RWPE2 (cell line): ENCODE data around the gene CELF2.

Source experiments
- ATAC-seq: fragments of 200-7000 bp; cut with Tn5 transposase; 3 replicates; pipeline ENCODE4 v1.9.1; 2021; ENCODE audit warnings: low read depth
- DNase-seq: peaks from one replicate; pipeline ENCODE4 v3.0.0-alpha.2; 2020; ENCODE audit warnings: low spot score
- H3K27ac ChIP-seq: fragments of 450-650 bp; 2 replicates; pipeline ENCODE4 v1.5.1; 2017; ENCODE audit warnings: mild to moderate bottlenecking; ENCODE audit not compliant: poor library complexity, severe bottlenecking
- H3K27me3 ChIP-seq: fragments of 250-450 bp; sonication (Bioruptor Pico); 2 replicates; pipeline ENCODE4 v1.5.1; 2021; ENCODE audit warnings: mild to moderate bottlenecking, moderate library complexity; ENCODE audit not compliant: insufficient read depth, poor library complexity, severe bottlenecking
- H3K36me3 ChIP-seq: fragments of 250-450 bp; sonication (Bioruptor Pico); 2 replicates; pipeline ENCODE4 v1.5.1; 2020; ENCODE audit warnings: low read depth, mild to moderate bottlenecking, moderate library complexity
- H3K4me1 ChIP-seq: fragments of 250-450 bp; sonication (Bioruptor Pico); 2 replicates; pipeline ENCODE4 v1.5.1; 2021; ENCODE audit warnings: mild to moderate bottlenecking, moderate library complexity; ENCODE audit not compliant: insufficient read depth, poor library complexity, severe bottlenecking
- H3K4me3 ChIP-seq: fragments of 250-450 bp; sonication (Bioruptor Pico); 2 replicates; pipeline ENCODE4 v1.5.1; 2021; ENCODE audit warnings: mild to moderate bottlenecking, moderate library complexity; ENCODE audit not compliant: severe bottlenecking
- H3K9me3 ChIP-seq: fragments of 250-450 bp; sonication (Bioruptor Pico); 2 replicates; pipeline ENCODE4 v1.5.1; 2021; ENCODE audit warnings: mild to moderate bottlenecking, moderate library complexity; ENCODE audit not compliant: severe bottlenecking
- CTCF ChIP-seq: fragments of 450-650 bp; IDR thresholded peaks from one replicate; pipeline ENCODE4 v1.5.1; 2017; ENCODE audit warnings: mild to moderate bottlenecking, moderate library complexity; ENCODE audit not compliant: poor library complexity, severe bottlenecking

CELF2 gene

GRCh38 chr10:11011984-11012383 is 5.7 kb upstream of the CELF2 start:
- Histone ChIP-seq H3K27me3 (peaks cover 6% of the 10 kb centered on the region), H3K4me3 (no peak overlapping the region), H3K36me3 (no peaks in the 10 kb centered on the region), H3K27ac (no peak overlapping the region), H3K9me3 (no peaks in the 10 kb centered on the region), H3K4me1 (no peaks in the 10 kb centered on the region)
- DNase-seq (no peak), ATAC-seq (peak; percentile 57; the same call in 2 of the 3 replicates)
- no peak for TF ChIP-seq CTCF

GRCh38 chr10:11012421-11013295 is 5.0 kb upstream of the CELF2 start:
- ATAC-seq, result no peak
- no peak overlapping the region for H3K27ac ChIP-seq
- DNase-seq, result no peak

GRCh38 chr10:11013836-11014235 is 3.8 kb upstream of the CELF2 start:
- no peaks in the 10 kb centered on the region for H3K9me3 ChIP-seq
- no peak for TF ChIP-seq CTCF
- no peaks in the 10 kb centered on the region for H3K4me1 ChIP-seq
- DNase-seq, result no peak
- H3K36me3 ChIP-seq, result no peaks in the 10 kb centered on the region
- H3K4me3 ChIP-seq, result no peak overlapping the region
- no peak overlapping the region for H3K27ac ChIP-seq
- ATAC-seq, result no peak
- H3K27me3 ChIP-seq, result peaks cover 14% of the 10 kb centered on the region

More at GRCh38 chr10:11012421-11013295, 5.0 kb upstream of the CELF2 start:
- no peak for TF ChIP-seq CTCF
- Histone ChIP-seq H3K36me3 (no peaks in the 10 kb centered on the region), H3K4me3 (no peak overlapping the region), H3K27me3 (peaks cover 12% of the 10 kb centered on the region), H3K9me3 (no peaks in the 10 kb centered on the region), H3K4me1 (no peaks in the 10 kb centered on the region)

- H3K27ac ChIP-seq, result no peak overlapping the region
- H3K4me3 ChIP-seq, result no peak overlapping the region
- H3K9me3 ChIP-seq, result no peaks in the 10 kb centered on the region
- no peak for TF ChIP-seq CTCF
- peaks cover 23% of the 10 kb centered on the region for H3K27me3 ChIP-seq
- no peak for ATAC-seq
- no peaks in the 10 kb centered on the region for H3K4me1 ChIP-seq
- no peak for DNase-seq
- no peaks in the 10 kb centered on the region for H3K36me3 ChIP-seq
These were observed 2.8 kb upstream of the CELF2 start for GRCh38 chr10:11014671-11015445.
